HG03442 (cell line): ENCODE measurements around the gene IFI16.

Experiments
- ATAC-seq: cut with Tn5 transposase; IDR thresholded peaks from one replicate; pipeline ENCODE4 v1.9.1; 2021; ENCODE audit warnings: mild to moderate bottlenecking, moderate library complexity; ENCODE audit not compliant: unreplicated experiment

The IFI16 gene

GRCh38 chr1:159009704-159010361 is at the start of gene IFI16:
Gene IFI16 (plus strand): TSS chr1:159009907. CDS start chr1:159014681, 4,774 bp downstream.
- ATAC-seq: peak; percentile 57

GRCh38 chr1:158961178-158961577 is 48.5 kb upstream of the IFI16 start:
- no peak for ATAC-seq

- ATAC-seq: no peak
These were observed 46.7 kb upstream of the IFI16 start for GRCh38 chr1:158962983-158963382.

GRCh38 chr1:158969166-158969565 is 40.5 kb upstream of the IFI16 start:
- ATAC-seq: no peak

GRCh38 chr1:158969855-158970254 is 39.9 kb upstream of the IFI16 start:
- no peak for ATAC-seq

GRCh38 chr1:158972841-158973240 is 36.9 kb upstream of the IFI16 start:
- no peak for ATAC-seq

- no peak for ATAC-seq
These were observed 33.5 kb upstream of the IFI16 start for GRCh38 chr1:158976219-158976618.

- ATAC-seq: no peak
These were observed 31.0 kb upstream of the IFI16 start for GRCh38 chr1:158978730-158979129.

- ATAC-seq: no peak
These were observed 30.5 kb upstream of the IFI16 start for GRCh38 chr1:158979229-158979628.

- ATAC-seq: no peak
These were observed 26.5 kb upstream of the IFI16 start for GRCh38 chr1:158983235-158983634.

- no peak for ATAC-seq
These were observed 25.3 kb upstream of the IFI16 start for GRCh38 chr1:158984386-158984785.

GRCh38 chr1:158989424-158989823 is 20.3 kb upstream of the IFI16 start:
- ATAC-seq: no peak

- no peak for ATAC-seq
These were observed 16.9 kb upstream of the IFI16 start for GRCh38 chr1:158992787-158993312.

- ATAC-seq: no peak
These were observed 12.7 kb upstream of the IFI16 start for GRCh38 chr1:158996998-158997397.

GRCh38 chr1:158998037-158998780 is 11.5 kb upstream of the IFI16 start:
- no peak for ATAC-seq

- no peak for ATAC-seq
These were observed 10.9 kb upstream of the IFI16 start for GRCh38 chr1:158998781-158999161.

GRCh38 chr1:158999316-159000069 is 10.2 kb upstream of the IFI16 start:
- no peak for ATAC-seq

GRCh38 chr1:159000070-159000409 is 9.7 kb upstream of the IFI16 start:
- no peak for ATAC-seq

- no peak for ATAC-seq
These were observed 9.1 kb upstream of the IFI16 start for GRCh38 chr1:159000625-159001024.

GRCh38 chr1:159005161-159005560 is 4.5 kb upstream of the IFI16 start:
- ATAC-seq: no peak

- ATAC-seq: no peak
These were observed 4.0 kb upstream of the IFI16 start for GRCh38 chr1:159005676-159006075.
